SK-N-SH (cell line): ENCODE measurements around the gene CDKAL1. TPM values are rescaled to one million over a fixed set of nuclear protein-coding genes. Genes with fewer than 3 reads are reported as not detected.

ENCODE experiments used
- CTCF ChIA-PET: fragments of 300-600, 350-600 bp; formaldehyde crosslinking; extraction: SDS; loops from one replicate; lab custom pipeline; 2021; lab: Yijun Ruan, JAX
- POLR2A ChIA-PET: fragments of 350-600 bp; sonication (Branson Sonifier 250); formaldehyde crosslinking; extraction: SDS; loops from one replicate; lab custom pipeline; 2020; ENCODE audit warnings: antibody characterized with exemption, inconsistent platforms; lab: Yijun Ruan, JAX
- DNase-seq: peaks from one replicate; pipeline ENCODE4 v3.0.0; 2012
- H2AFZ ChIP-seq: fragments of 200-600 bp; sonication (generic); 2 replicates; pipeline ENCODE4 v1.8.1; 2016; ENCODE audit warnings: antibody characterized with exemption, mild to moderate bottlenecking, low read depth
- H3F3A ChIP-seq: fragments of 200-600 bp; sonication (generic); replicated peaks from 2 replicates; pipeline ENCODE3; 2016; ENCODE audit warnings: antibody characterized with exemption, mild to moderate bottlenecking; ENCODE audit not compliant: insufficient read depth
- H3K27ac ChIP-seq, 2 experiments: fragments of 200-500 bp in 1 of 2; fragments of 200-600 bp in 1 of 2; sonication (Bioruptor generic) in 1 of 2; sonication (generic), shearing (Covaris generic) in 1 of 2; 2 replicates each; pipeline versions ENCODE4 v1.5.1 to v1.6.1; 2014 to 2016; ENCODE audit warnings: low read depth in 2 of 2, inconsistent platforms in 1 of 2, low read length in 1 of 2, mild to moderate bottlenecking in 1 of 2, mixed read lengths in 1 of 2
- H3K27me3 ChIP-seq: fragments of 200-600 bp; sonication (generic), shearing (Covaris generic); 2 replicates; pipeline ENCODE4 v1.6.1; 2016; ENCODE audit warnings: mixed run types; ENCODE audit not compliant: insufficient read depth
- H3K36me3 ChIP-seq, 2 experiments: fragments of 200-500 bp in 1 of 2; fragments of 200-600 bp in 1 of 2; sonication (Bioruptor generic) in 1 of 2; sonication (generic) in 1 of 2; replicated peaks in 1 of 2; 2 replicates each; pipeline versions ENCODE3 to v1.5.1; 2014 to 2016; ENCODE audit warnings: low read length in 1 of 2, mild to moderate bottlenecking in 1 of 2; ENCODE audit not compliant: insufficient read depth in 2 of 2, control insufficient read depth in 1 of 2
- H3K4me1 ChIP-seq, 2 experiments: fragments of 200-500 bp in 1 of 2; fragments of 200-600 bp in 1 of 2; sonication (Bioruptor generic) in 1 of 2; sonication (generic), shearing (Covaris generic) in 1 of 2; 2 replicates each; pipeline versions ENCODE4 v1.5.1 to v1.6.1; 2014 to 2016; ENCODE audit warnings: low read depth in 1 of 2, low read length in 1 of 2, mixed run types in 1 of 2; ENCODE audit not compliant: insufficient read depth in 2 of 2, control insufficient read depth in 1 of 2
- H3K4me2 ChIP-seq: fragments of 200-600 bp; sonication (generic), shearing (Covaris generic); 2 replicates; pipeline ENCODE4 v1.6.1; 2017; ENCODE audit warnings: mixed run types
- H3K4me3 ChIP-seq, 2 experiments: fragments of 200-500 bp in 1 of 2; fragments of 200-600 bp in 1 of 2; sonication (Bioruptor generic) in 1 of 2; sonication (generic), shearing (Covaris generic) in 1 of 2; 2 replicates each; pipeline versions ENCODE4 v1.5.1 to v1.8.1; 2014 to 2016; ENCODE audit warnings: low read depth in 2 of 2, inconsistent platforms in 1 of 2, low read length in 1 of 2, mild to moderate bottlenecking in 1 of 2, mixed read lengths in 1 of 2, moderate library complexity in 1 of 2
- H3K79me2 ChIP-seq: fragments of 200-600 bp; sonication (generic); 2 replicates; pipeline ENCODE4 v1.8.1; 2017; ENCODE audit warnings: mild to moderate bottlenecking; ENCODE audit not compliant: insufficient read depth
- H3K9ac ChIP-seq: fragments of 200-600 bp; sonication (generic); 2 replicates; pipeline ENCODE4 v1.6.1; 2017; ENCODE audit warnings: mixed run types
- H3K9me2 ChIP-seq: fragments of 200-600 bp; sonication (generic); 2 replicates; pipeline ENCODE4 v1.6.1; 2017; ENCODE audit warnings: mixed run types
- H3K9me3 ChIP-seq: fragments of 200-600 bp; sonication (generic); 2 replicates; pipeline ENCODE4 v1.6.1; 2017; ENCODE audit warnings: mixed run types, mild to moderate bottlenecking, moderate library complexity
- H4K20me1 ChIP-seq: fragments of 200-600 bp; sonication (generic); 2 replicates; pipeline ENCODE4 v1.6.1; 2017; ENCODE audit warnings: mild to moderate bottlenecking, mixed run types; ENCODE audit not compliant: insufficient read depth
- ELF1 ChIP-seq: IDR thresholded peaks from 2 replicates; pipeline ENCODE4 v1.4.0; 2012
- EP300 ChIP-seq, 2 experiments: IDR thresholded peaks; 2 replicates each; pipeline versions ENCODE4 v1.4.0 to v1.6.1; 2012; ENCODE audit warnings: borderline replicate concordance in 1 of 2, low read depth in 1 of 2, low read length in 1 of 2
- EZH2phosphoT487 ChIP-seq: fragments of 200-600 bp; sonication (generic); IDR thresholded peaks from 2 replicates; pipeline ENCODE4 v1.6.1; 2017; ENCODE audit warnings: low read depth, mixed run types, mild to moderate bottlenecking, antibody characterized with exemption, moderate library complexity, borderline replicate concordance
- FOSL2 ChIP-seq: IDR thresholded peaks from 2 replicates; pipeline ENCODE4 v1.4.0; 2012; ENCODE audit warnings: low read depth, mild to moderate bottlenecking, moderate library complexity, borderline replicate concordance
- FOXJ3 ChIP-seq: sonication (generic); formaldehyde crosslinking; IDR thresholded peaks from 2 replicates; pipeline ENCODE4 v1.5.1; 2020; ENCODE audit warnings: mild to moderate bottlenecking, missing genetic modification reagents
- FOXM1 ChIP-seq: IDR thresholded peaks from 2 replicates; pipeline ENCODE4 v1.4.0; 2012; ENCODE audit warnings: low read depth, mild to moderate bottlenecking
- GABPA ChIP-seq: IDR thresholded peaks from 2 replicates; pipeline ENCODE4 v1.4.0; 2012; ENCODE audit warnings: low read depth, mild to moderate bottlenecking
- GATA2 ChIP-seq: sonication (generic); formaldehyde crosslinking; IDR thresholded peaks from 2 replicates; pipeline ENCODE4 v1.5.0; 2020; ENCODE audit warnings: mild to moderate bottlenecking, missing genetic modification reagents
- IRF3 ChIP-seq: fragments of 150-350 bp; IDR thresholded peaks from 2 replicates; pipeline ENCODE4 v1.6.1; 2016; ENCODE audit warnings: mild to moderate bottlenecking, low read depth, low read length
- MXI1 ChIP-seq: IDR thresholded peaks from 2 replicates; pipeline ENCODE4 v1.6.1; 2012; ENCODE audit warnings: mild to moderate bottlenecking, low read depth, low read length, improper control_type of control experiment
- NFIC ChIP-seq: IDR thresholded peaks from 2 replicates; pipeline ENCODE4 v1.4.0; 2012; ENCODE audit warnings: borderline replicate concordance
- PBX3 ChIP-seq: IDR thresholded peaks from 2 replicates; pipeline ENCODE4; 2012
- RAD21 ChIP-seq: IDR thresholded peaks from 2 replicates; pipeline ENCODE4 v1.6.1; 2012; ENCODE audit warnings: mild to moderate bottlenecking, low read length
- RCOR1 ChIP-seq: fragments of 150-350 bp; IDR thresholded peaks from 2 replicates; pipeline ENCODE4 v1.6.1; 2017; ENCODE audit warnings: antibody characterized with exemption, low read length
- RXRA ChIP-seq: IDR thresholded peaks from 2 replicates; pipeline ENCODE4 v1.4.0; 2012; ENCODE audit warnings: low read depth, mild to moderate bottlenecking, borderline replicate concordance
- SIN3A ChIP-seq: IDR thresholded peaks from 2 replicates; pipeline ENCODE4 v1.6.1; 2012; ENCODE audit warnings: low read depth, mild to moderate bottlenecking, low read length, moderate library complexity, borderline replicate concordance
- SMC3 ChIP-seq: IDR thresholded peaks from 2 replicates; pipeline ENCODE4 v1.6.1; 2012; ENCODE audit warnings: low read depth, low read length, improper control_type of control experiment
- TCF12 ChIP-seq: IDR thresholded peaks from 2 replicates; pipeline ENCODE4 v1.4.0; 2012
- TEAD4 ChIP-seq: IDR thresholded peaks from 2 replicates; pipeline ENCODE4 v1.4.0; 2012; ENCODE audit warnings: mild to moderate bottlenecking, borderline replicate concordance; ENCODE audit not compliant: insufficient read depth
- USF2 ChIP-seq: fragments of 150-350 bp; IDR thresholded peaks from 2 replicates; pipeline ENCODE4 v1.6.1; 2017; ENCODE audit warnings: antibody characterized with exemption, low read length, low read depth, borderline replicate concordance
- YY1 ChIP-seq: IDR thresholded peaks from 2 replicates; pipeline ENCODE4 v1.4.0; 2012; ENCODE audit warnings: low read depth, mild to moderate bottlenecking
- ZBTB33 ChIP-seq: IDR thresholded peaks from 2 replicates; pipeline ENCODE4 v1.4.0; 2012; ENCODE audit warnings: low read depth, borderline replicate concordance
- WGBS: methylation state at CpG from one replicate; pipeline ENCODE4 v1.1.6; 2017; ENCODE audit warnings: low lambda C conversion rate; 5-methylcytosine and 5-hydroxymethylcytosine counted together
- polyA plus RNA-seq, 3 experiments: library from polyadenylated mRNA; depleted of rRNA; stranded (reverse); fragments of >200 nt; gene quantifications; 2 replicates each; pipeline ENCODE4 v1.2.3, GENCODE V29; 2012

The CDKAL1 gene
- polyA plus RNA-seq, 1 of the 3 experiments (the other 2 are of a cell fraction): 2.6 TPM

GRCh38 chr6:21161707-21162106 is 627.5 kb downstream of the CDKAL1 start:
- Histone ChIP-seq H3K4me3 (no peak overlapping the region), H2AFZ (no peak overlapping the region), H3K9me2 (no peaks in the 10 kb centered on the region), H3K9me3 (no peaks in the 10 kb centered on the region), H3K9ac (no peak overlapping the region), H3K4me2 (no peak overlapping the region), H3K4me1 (peaks cover 0 to 22% of the 10 kb centered on the region in 2 experiments; a peak in 2 of 4 replicates), H3K27me3 (no peaks in the 10 kb centered on the region), H3F3A (no peaks in the 10 kb centered on the region), H3K79me2 (no peaks in the 10 kb centered on the region), H3K27ac (no peak overlapping the region), H4K20me1 (no peaks in the 10 kb centered on the region), H3K36me3 (no peaks in the 10 kb centered on the region)
- POLR2A ChIA-PET: no interaction called here
- CTCF ChIA-PET: interaction anchor here (1.0 kb wide), 1 partner anchor 23 kb away, joined by 3 read pairs; no protein-coding TSS in a partner anchor
- TF ChIP-seq IRF3: no peak
- TF ChIP-seq MXI1: no peak
- no peak for TF ChIP-seq FOXJ3 (CRISPR knock-in tag)
- no peak for TF ChIP-seq GABPA
- TF ChIP-seq ZBTB33: no peak
- TF ChIP-seq EZH2phosphoT487: no peak
- no peak for TF ChIP-seq EP300 (IDR thresholded peaks at IDR 0.05; ENCODE audit: borderline replicate concordance in 1 of 2, low read depth in 1 of 2, low read length in 1 of 2)
- TF ChIP-seq PBX3: no peak
- TF ChIP-seq RCOR1: no peak
- no peak for TF ChIP-seq GATA2 (CRISPR knock-in tag)
- DNase-seq: no peak
- 92% methylated on average over 4 of the region's 4 CpGs for WGBS

GRCh38 chr6:21163110-21163837 is 629.0 kb downstream of the CDKAL1 start:
- H3K4me3 ChIP-seq: no peak overlapping the region
- no peaks in the 10 kb centered on the region for H3K9me2 ChIP-seq
- no peak overlapping the region for H3K4me2 ChIP-seq
- H3K9me3 ChIP-seq: no peaks in the 10 kb centered on the region
- no peaks in the 10 kb centered on the region for H3K27me3 ChIP-seq
- H3K36me3 ChIP-seq: no peaks in the 10 kb centered on the region
- CTCF ChIA-PET: interaction anchor here (1.2 kb wide), 1 partner anchor 287 kb away, joined by 3 read pairs; no protein-coding TSS in a partner anchor
- no peak for DNase-seq
- H4K20me1 ChIP-seq: no peaks in the 10 kb centered on the region
- POLR2A ChIA-PET: no interaction called here
- no peaks in the 10 kb centered on the region for H3F3A ChIP-seq
- WGBS: 87% methylated on average over 13 of the region's 13 CpGs
- H3K4me1 ChIP-seq: peaks cover 0 to 15% of the 10 kb centered on the region in 2 experiments; a peak in 2 of 4 replicates
- H3K9ac ChIP-seq: no peak overlapping the region
- H3K27ac ChIP-seq: no peak overlapping the region
- H2AFZ ChIP-seq: no peak overlapping the region
- no peaks in the 10 kb centered on the region for H3K79me2 ChIP-seq
- TF ChIP-seq SIN3A (no peak), RAD21 (no peak), USF2 (no peak), SMC3 (no peak), GABPA (no peak), FOSL2 (peak; percentile 30; the same call in 1 of the 2 replicates), EZH2phosphoT487 (no peak), RXRA (no peak), PBX3 (peak; percentile 30; the same call in 1 of the 2 replicates), TEAD4 (no peak), NFIC (no peak), YY1 (no peak), ELF1 (no peak), FOXM1 (no peak), TCF12 (peak; percentile 59)
